T-cell (primary cell): ENCODE data around the gene GNAT1. TPM values are rescaled to one million over a fixed set of nuclear protein-coding genes. Genes with fewer than 3 reads are reported as not detected.

Experiments
- ATAC-seq, 4 experiments: fragments of 200-7000 bp in 3 of 4; fragments of 150-1000 bp in 1 of 4; cut with Tn5 transposase; replicated peaks in 1 of 4; 1 replicate in 3 of 4; 2 replicates in 1 of 4; pipeline ENCODE4 v1.10.0; 2021; ENCODE audit warnings: moderate library complexity in 3 of 4, mild to moderate bottlenecking in 2 of 4, moderate number of reproducible peaks in 1 of 4
- CTCF ChIA-PET, 2 donors: fragments of 300-600 bp; sonication (Branson Sonifier 250); formaldehyde crosslinking; loops; one replicate each; lab custom pipeline; 2022; ENCODE audit warnings: antibody characterized with exemption in 2 of 2; lab: Charles Lee
- POLR2A ChIA-PET, 2 donors: fragments of 300-600 bp; sonication (Branson Sonifier 250); formaldehyde crosslinking; loops; one replicate each; lab custom pipeline; 2022; ENCODE audit warnings: antibody characterized with exemption in 2 of 2; lab: Charles Lee
- DNase-seq, 35 experiments: peaks; one replicate each; pipeline versions ENCODE4 v3.0.0 to v3.0.0-alpha.2; 2013 to 2023
- H3K27ac ChIP-seq: one replicate; pipeline ENCODE4 v1.5.1; 2013; ENCODE audit warnings: low read length
- H3K27me3 ChIP-seq, 2 experiments: replicated peaks in 1 of 2; 1 replicate in 1 of 2; 2 replicates in 1 of 2; pipeline versions ENCODE4 v1.6.1 to v1.7.0; 2013; ENCODE audit warnings: low read length in 1 of 2, mixed read lengths in 1 of 2; ENCODE audit not compliant: control insufficient read depth in 2 of 2, insufficient read depth in 2 of 2; ENCODE audit errors: extremely low read depth in 1 of 2
- H3K36me3 ChIP-seq, 2 donors: 1 replicate in 1 of 2; 2 replicates in 1 of 2; pipeline versions ENCODE4 v1.6.1 to v1.7.0; 2013; ENCODE audit warnings: low read length in 1 of 2; ENCODE audit not compliant: control insufficient read depth in 2 of 2, insufficient read depth in 1 of 2; ENCODE audit errors: extremely low read depth in 1 of 2
- H3K4me1 ChIP-seq, 2 experiments: 1 replicate in 1 of 2; 2 replicates in 1 of 2; pipeline versions ENCODE4 v1.6.1 to v1.7.0; 2013; ENCODE audit warnings: low read length in 2 of 2, mixed read lengths in 1 of 2; ENCODE audit not compliant: insufficient read depth in 2 of 2, control insufficient read depth in 1 of 2; ENCODE audit errors: extremely low read depth in 1 of 2
- H3K4me3 ChIP-seq, 2 donors: 1 replicate in 1 of 2; 2 replicates in 1 of 2; pipeline versions ENCODE4 v1.5.1 to v1.7.0; 2013; ENCODE audit warnings: mild to moderate bottlenecking in 2 of 2, low read length in 1 of 2, moderate library complexity in 1 of 2; ENCODE audit not compliant: control insufficient read depth in 1 of 2; ENCODE audit errors: extremely low read depth in 1 of 2
- H3K9me3 ChIP-seq: 2 replicates; pipeline ENCODE4 v1.7.0; 2013
- H3K27ac Mint-ChIP-seq, 2 donors: one replicate each; pipeline ENCODE4 v1.8.0; 2020 to 2021; ENCODE audit warnings: mild to moderate bottlenecking in 2 of 2, mixed read lengths in 2 of 2
- H3K27me3 Mint-ChIP-seq, 2 donors: one replicate each; pipeline ENCODE4 v1.8.0; 2021 to 2022; ENCODE audit warnings: mixed read lengths in 2 of 2
- H3K36me3 Mint-ChIP-seq: one replicate; pipeline ENCODE4 v1.8.0; 2021; ENCODE audit warnings: mixed read lengths
- H3K4me1 Mint-ChIP-seq, 3 donors: one replicate each; pipeline ENCODE4 v1.8.0; 2020 to 2022; ENCODE audit warnings: mixed read lengths in 3 of 3, mild to moderate bottlenecking in 1 of 3
- H3K4me3 Mint-ChIP-seq, 3 donors: one replicate each; pipeline ENCODE4 v1.8.0; 2020 to 2022; ENCODE audit warnings: mild to moderate bottlenecking in 3 of 3, mixed read lengths in 3 of 3, moderate library complexity in 3 of 3
- H3K9me3 Mint-ChIP-seq, 3 donors: one replicate each; pipeline ENCODE4 v1.8.0; 2020 to 2022; ENCODE audit warnings: mixed read lengths in 3 of 3
- WGBS: methylation state at CpG from one replicate; pipeline ENCODE4 v1.1.5; 2013; ENCODE audit warnings: missing lambda C conversion rate; ENCODE audit not compliant: insufficient coverage; 5-methylcytosine and 5-hydroxymethylcytosine counted together
- total RNA-seq, 35 experiments: library from RNA in 6 of 35; stranded (reverse) in 6 of 35; fragments of 120-200 nt in 1 of 35; gene quantifications; one replicate each; pipeline versions ENCODE4 v1.2.1 to v1.2.4 and lab custom pipeline; 2013 to 2026

Gene GNAT1
- total RNA-seq, 5 donors from 2014 or later (not counting 1 experiment from before 2014, with no cell fraction given): 0.28 TPM; not detected in 4

DNA sequence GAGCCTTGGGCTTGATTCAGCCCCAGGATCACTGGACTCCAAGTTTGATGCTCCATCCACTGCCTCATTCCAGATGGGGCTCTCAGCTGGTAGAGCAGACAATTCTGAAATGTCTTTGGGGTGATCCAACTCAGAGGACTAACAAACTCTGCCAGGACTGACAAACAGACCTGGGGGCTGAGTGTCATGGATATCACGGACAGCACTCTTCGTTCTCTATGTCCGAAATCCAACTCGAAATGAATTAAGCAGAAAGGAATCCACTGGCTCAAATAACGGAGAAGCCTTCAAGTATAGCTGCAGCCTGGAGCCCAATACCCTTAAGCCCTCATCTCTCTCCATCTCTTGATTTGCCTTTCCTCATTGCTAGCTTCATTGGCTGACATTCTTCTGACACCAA, 27.9 kb downstream of the GNAT1 start:
- H3K27ac ChIP-seq: no peak overlapping the region
- ChIA-PET POLR2A (no interaction called here), CTCF (interaction anchor here in 1 of 2 donors (0.5 to 1.1 kb wide), 3 partner anchors 14 to 1663 kb away, joined by 3 to 4 read pairs (median 3); partner anchors contain the start of gene PFKFB4)
- Mint-ChIP-seq H3K27me3 (peaks cover 0 to 3% of the 10 kb centered on the region in 2 donors), H3K4me3 (no peak overlapping the region), H3K4me1 (no peaks in the 10 kb centered on the region), H3K9me3 (no peaks in the 10 kb centered on the region), H3K36me3 (no peaks in the 10 kb centered on the region), H3K27ac (no peak overlapping the region)
- no peaks in the 10 kb centered on the region for H3K36me3 ChIP-seq
- ATAC-seq (no peak), DNase-seq (no peak)
- no peak overlapping the region for H3K4me3 ChIP-seq
- no peaks in the 10 kb centered on the region for H3K9me3 ChIP-seq
- WGBS: 87% methylated on average over 5 of the region's 5 CpGs
- H3K4me1 ChIP-seq: peaks cover 0 to 14% of the 10 kb centered on the region in 2 experiments
- H3K27me3 ChIP-seq: peaks cover 0 to 20% of the 10 kb centered on the region in 2 experiments

- Histone ChIP-seq H3K27me3 (peaks cover 0 to 17% of the 10 kb centered on the region in 2 experiments), H3K9me3 (no peaks in the 10 kb centered on the region), H3K27ac (no peak overlapping the region), H3K4me3 (no peak overlapping the region), H3K4me1 (peaks cover 0 to 14% of the 10 kb centered on the region in 2 experiments), H3K36me3 (no peaks in the 10 kb centered on the region)
- Mint-ChIP-seq H3K9me3 (no peaks in the 10 kb centered on the region), H3K27ac (no peak overlapping the region), H3K4me3 (no peak overlapping the region), H3K4me1 (no peaks in the 10 kb centered on the region), H3K36me3 (no peaks in the 10 kb centered on the region), H3K27me3 (peaks cover 0 to 3% of the 10 kb centered on the region in 2 donors)
- ChIA-PET POLR2A (no interaction called here), CTCF (interaction anchor here (0.5 to 1.0 kb wide), 3 partner anchors 24 to 1179 kb away, joined by 3 read pairs; no protein-coding TSS in a partner anchor)
- DNase-seq (no peak), ATAC-seq (no peak)
- no CpG with 5 or more reads among the region's 6 CpGs for WGBS
Observed at GRCh38 chr3:50220109-50220508, 28.7 kb downstream of the GNAT1 start.

DNA sequence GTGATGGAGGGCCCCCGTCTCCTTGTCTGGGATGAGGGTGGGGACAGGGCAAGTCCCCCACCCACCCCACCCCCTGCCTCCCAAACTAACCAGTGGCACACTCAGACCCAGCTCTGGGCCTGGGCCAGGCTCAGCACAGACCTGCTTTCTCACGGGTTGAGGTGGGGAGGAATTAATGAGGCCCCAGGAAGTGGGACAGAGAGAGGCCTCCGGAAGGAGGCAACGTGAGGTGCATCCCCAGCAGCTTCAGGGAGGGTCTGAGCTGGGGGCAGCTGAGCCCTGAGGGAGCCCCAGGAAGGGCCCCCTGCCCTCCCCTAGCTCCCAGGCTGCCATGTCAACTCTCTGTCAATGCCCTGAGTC, 29.6 kb downstream of the GNAT1 start:
- POLR2A ChIA-PET: interaction anchor here in 1 of 2 donors (0.6 kb wide), 1 partner anchor 15 kb away, joined by 4 read pairs; no protein-coding TSS in a partner anchor
- Mint-ChIP-seq H3K9me3 (no peaks in the 10 kb centered on the region), H3K4me1 (peaks cover 0 to 5% (median 2%) of the 10 kb centered on the region in 3 donors), H3K36me3 (no peaks in the 10 kb centered on the region), H3K27ac (no peak overlapping the region), H3K4me3 (no peak overlapping the region), H3K27me3 (peaks cover 0 to 3% of the 10 kb centered on the region in 2 donors)
- Histone ChIP-seq H3K27ac (no peak overlapping the region), H3K4me1 (peaks cover 0 to 19% of the 10 kb centered on the region in 2 experiments), H3K4me3 (no peak overlapping the region), H3K27me3 (peaks cover 0 to 19% of the 10 kb centered on the region in 2 experiments), H3K9me3 (no peaks in the 10 kb centered on the region), H3K36me3 (no peaks in the 10 kb centered on the region)
- WGBS: 20% methylated on average over 1 of the region's 4 CpGs
- no peak for DNase-seq
- CTCF ChIA-PET: interaction anchor here (0.6 to 1.5 kb wide), 3 partner anchors 26 to 106 kb away, joined by 3 to 4 read pairs (median 3); no protein-coding TSS in a partner anchor
- ATAC-seq: no peak

GRCh38 chr3:50221411-50222168, 30.2 kb downstream of the GNAT1 start:
- Mint-ChIP-seq H3K27ac (no peak overlapping the region), H3K9me3 (no peaks in the 10 kb centered on the region), H3K4me3 (no peak overlapping the region), H3K36me3 (no peaks in the 10 kb centered on the region), H3K4me1 (peaks cover 2 to 7% (median 5%) of the 10 kb centered on the region in 3 donors), H3K27me3 (peaks cover 0 to 3% of the 10 kb centered on the region in 2 donors)
- no peak for ATAC-seq
- Histone ChIP-seq H3K4me1 (peaks cover 0 to 24% of the 10 kb centered on the region in 2 experiments), H3K4me3 (no peak overlapping the region), H3K27ac (no peak overlapping the region), H3K27me3 (peaks cover 0 to 19% of the 10 kb centered on the region in 2 experiments), H3K36me3 (no peaks in the 10 kb centered on the region), H3K9me3 (no peaks in the 10 kb centered on the region)
- WGBS: 63% methylated on average over 8 of the region's 12 CpGs
- CTCF ChIA-PET: interaction anchor here (0.6 to 1.5 kb wide), 2 partner anchors 26 to 27 kb away, joined by 4 to 8 read pairs; no protein-coding TSS in a partner anchor
- POLR2A ChIA-PET: interaction anchor here in 1 of 2 donors (0.6 kb wide), 1 partner anchor 16 kb away, joined by 4 read pairs; no protein-coding TSS in a partner anchor
- no peak for DNase-seq

DNA sequence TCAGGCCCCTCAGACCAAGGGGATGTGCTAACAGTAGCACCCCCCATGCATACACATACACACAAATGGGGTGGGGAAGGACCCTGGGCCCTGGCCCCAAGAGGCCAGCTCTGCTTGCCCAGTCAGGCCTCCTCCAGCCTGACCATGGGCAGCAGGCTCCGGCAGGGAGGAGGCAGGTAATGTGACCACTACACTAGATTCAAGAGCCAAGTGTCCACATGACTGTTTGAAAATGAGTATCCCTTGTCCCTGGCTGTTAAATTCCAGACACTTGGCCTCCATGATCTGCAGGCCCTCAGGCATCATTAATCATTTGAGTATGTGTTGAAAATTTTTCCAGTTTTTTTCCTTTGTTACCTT, 30.7 kb downstream of the GNAT1 start:
- Histone ChIP-seq H3K4me3 (no peak overlapping the region), H3K27ac (no peak overlapping the region), H3K36me3 (no peaks in the 10 kb centered on the region), H3K27me3 (peaks cover 0 to 19% of the 10 kb centered on the region in 2 experiments), H3K9me3 (no peaks in the 10 kb centered on the region), H3K4me1 (peaks cover 0 to 30% of the 10 kb centered on the region in 2 experiments)
- POLR2A ChIA-PET: no interaction called here
- H3K9me3 Mint-ChIP-seq: no peaks in the 10 kb centered on the region
- ATAC-seq (no peak), DNase-seq (no peak)
- H3K27ac Mint-ChIP-seq: no peak overlapping the region
- peaks cover 0 to 3% of the 10 kb centered on the region in 2 donors for H3K27me3 Mint-ChIP-seq
- H3K4me3 Mint-ChIP-seq: no peak overlapping the region
- peaks cover 8 to 11% (median 9%) of the 10 kb centered on the region in 3 donors for H3K4me1 Mint-ChIP-seq
- 100% methylated on average over 1 of the region's 1 CpG for WGBS
- no peaks in the 10 kb centered on the region for H3K36me3 Mint-ChIP-seq
- CTCF ChIA-PET: interaction anchor here (0.6 to 1.5 kb wide), 2 partner anchors 27 to 28 kb away, joined by 4 to 8 read pairs; no protein-coding TSS in a partner anchor

- 88% methylated on average over 5 of the region's 5 CpGs for WGBS
- ChIA-PET POLR2A (interaction anchor here in 1 of 2 donors (0.6 kb wide), 1 partner anchor 103 kb away, joined by 4 read pairs; no protein-coding TSS in a partner anchor), CTCF (interaction anchor here (0.7 to 5.5 kb wide), 8 partner anchors 9 to 613 kb away, joined by 3 to 60 read pairs (median 7); no protein-coding TSS in a partner anchor)
- Mint-ChIP-seq H3K36me3 (no peaks in the 10 kb centered on the region), H3K4me3 (peak overlapping the region in 1 of 3 donors; percentile 14), H3K9me3 (no peaks in the 10 kb centered on the region), H3K27me3 (peaks cover 0 to 3% of the 10 kb centered on the region in 2 donors), H3K27ac (no peak overlapping the region), H3K4me1 (peaks cover 18 to 26% (median 26%) of the 10 kb centered on the region in 3 donors)
- Histone ChIP-seq H3K9me3 (no peaks in the 10 kb centered on the region), H3K4me3 (no peak overlapping the region), H3K27me3 (peaks cover 0 to 13% of the 10 kb centered on the region in 2 experiments), H3K36me3 (no peaks in the 10 kb centered on the region), H3K27ac (no peak overlapping the region), H3K4me1 (peaks cover 0 to 45% of the 10 kb centered on the region in 2 experiments)
- ATAC-seq: no peak
- no peak for DNase-seq
Observed at GRCh38 chr3:50224639-50225038, 33.2 kb downstream of the GNAT1 start.
